Neuronal stem cell (in vitro differentiated cells): ENCODE measurements around the gene REN.

Experiments
- DNase-seq: peaks from one replicate; pipeline ENCODE4 v3.0.0-alpha.2; 2013; ENCODE audit warnings: low spot score
- H2AFZ ChIP-seq: one replicate; pipeline ENCODE4 v1.6.1; 2013; ENCODE audit warnings: mild to moderate bottlenecking, low read length, inconsistent platforms
- H2AK5ac ChIP-seq: 2 replicates; pipeline ENCODE4 v1.6.1; 2013; ENCODE audit warnings: low read depth, mild to moderate bottlenecking, inconsistent platforms, low read length, moderate library complexity, mixed read lengths
- H2BK120ac ChIP-seq: 2 replicates; pipeline ENCODE4 v1.6.1; 2013; ENCODE audit warnings: low read depth, mild to moderate bottlenecking, inconsistent platforms, low read length, moderate library complexity, mixed read lengths
- H2BK12ac ChIP-seq: one replicate; pipeline ENCODE4 v1.6.1; 2013; ENCODE audit warnings: low read length, inconsistent platforms
- H2BK15ac ChIP-seq: 2 replicates; pipeline ENCODE4 v1.6.1; 2013; ENCODE audit warnings: mild to moderate bottlenecking, low read length, inconsistent platforms, mixed read lengths
- H2BK5ac ChIP-seq: one replicate; pipeline ENCODE4 v1.6.1; 2013; ENCODE audit warnings: inconsistent platforms, mild to moderate bottlenecking, low read length, moderate library complexity
- H3K14ac ChIP-seq: one replicate; pipeline ENCODE4 v1.6.1; 2013; ENCODE audit warnings: low read length, inconsistent platforms
- H3K18ac ChIP-seq: 2 replicates; pipeline ENCODE4 v1.6.1; 2013; ENCODE audit warnings: low read length, inconsistent platforms
- H3K23ac ChIP-seq: 2 replicates; pipeline ENCODE4 v1.6.1; 2013; ENCODE audit warnings: low read depth, mild to moderate bottlenecking, mixed read lengths, low read length, inconsistent platforms; ENCODE audit not compliant: poor library complexity
- H3K27ac ChIP-seq: replicated peaks from 3 replicates; pipeline ENCODE4 v1.5.1; 2013; ENCODE audit warnings: low read length, inconsistent platforms
- H3K27me3 ChIP-seq, 3 experiments: 2 replicates each; pipeline ENCODE4 v1.6.1; 2013; ENCODE audit warnings: low read length in 3 of 3, mild to moderate bottlenecking in 2 of 3, inconsistent platforms in 1 of 3, low read depth in 1 of 3, mixed read lengths in 1 of 3, moderate library complexity in 1 of 3; ENCODE audit not compliant: control insufficient read depth in 3 of 3, insufficient read depth in 3 of 3
- H3K36me3 ChIP-seq, 2 donors: replicated peaks in 1 of 2; 2 replicates each; pipeline ENCODE4 v1.6.1; 2013; ENCODE audit warnings: low read length in 2 of 2; ENCODE audit not compliant: control insufficient read depth in 2 of 2, insufficient read depth in 2 of 2
- H3K4ac ChIP-seq: 2 replicates; pipeline ENCODE4 v1.6.1; 2013; ENCODE audit warnings: inconsistent platforms, mild to moderate bottlenecking, low read length, moderate library complexity
- H3K4me1 ChIP-seq, 2 donors: 1 replicate in 1 of 2; 2 replicates in 1 of 2; pipeline ENCODE4 v1.6.1; 2013; ENCODE audit warnings: low read length in 2 of 2, low read depth in 1 of 2; ENCODE audit not compliant: control insufficient read depth in 2 of 2, insufficient read depth in 1 of 2
- H3K4me2 ChIP-seq: one replicate; pipeline ENCODE4 v1.6.1; 2013; ENCODE audit warnings: mild to moderate bottlenecking, low read length, inconsistent platforms; ENCODE audit not compliant: insufficient read depth, poor library complexity, severe bottlenecking
- H3K4me3 ChIP-seq, 2 donors: 2 replicates each; pipeline ENCODE4 v1.5.1; 2013; ENCODE audit warnings: low read length in 2 of 2, mild to moderate bottlenecking in 2 of 2, inconsistent platforms in 1 of 2, moderate library complexity in 1 of 2
- H3K79me1 ChIP-seq: one replicate; pipeline ENCODE4 v1.6.1; 2013; ENCODE audit warnings: low read depth, mild to moderate bottlenecking, inconsistent platforms, low read length, moderate library complexity
- H3K9ac ChIP-seq: one replicate; pipeline ENCODE4 v1.6.1; 2013; ENCODE audit warnings: mild to moderate bottlenecking, low read depth, low read length, inconsistent platforms; ENCODE audit not compliant: poor library complexity
- H3K9me3 ChIP-seq, 2 donors: replicated peaks in 1 of 2; 2 replicates each; pipeline versions ENCODE3 to v1.6.1; 2013; ENCODE audit warnings: low read length in 2 of 2, mild to moderate bottlenecking in 2 of 2, inconsistent platforms in 1 of 2, low read depth in 1 of 2, mixed read lengths in 1 of 2, moderate library complexity in 1 of 2; ENCODE audit not compliant: control insufficient read depth in 2 of 2, insufficient read depth in 1 of 2
- H4K8ac ChIP-seq: one replicate; pipeline ENCODE4 v1.6.1; 2013; ENCODE audit warnings: low read depth, mild to moderate bottlenecking, inconsistent platforms, low read length, moderate library complexity
- H4K91ac ChIP-seq: one replicate; pipeline ENCODE4 v1.6.1; 2013; ENCODE audit warnings: low read length, low read depth, mild to moderate bottlenecking, inconsistent platforms; ENCODE audit not compliant: poor library complexity
- WGBS, 2 donors: extraction: QIAGEN DNeasy Blood & Tissue Kit; methylation state at CpG; one replicate each; pipeline ENCODE4 v1.1.7; 2013; ENCODE audit warnings: missing lambda C conversion rate in 2 of 2, mixed read lengths in 1 of 2; ENCODE audit not compliant: insufficient read length in 2 of 2, insufficient replicate concordance in 1 of 2; ENCODE audit errors: extremely low coverage in 2 of 2; 5-methylcytosine and 5-hydroxymethylcytosine counted together

Gene REN

GRCh38 chr1:204147406-204148383 lies 18.4 kb downstream of the REN start:
- Histone ChIP-seq H2BK120ac (peak overlapping the region; percentile 19), H3K27me3 (peaks cover 0 to 21% (median 0%) of the 10 kb centered on the region in 3 experiments), H4K8ac (no peak overlapping the region), H3K36me3 (no peaks in the 10 kb centered on the region), H2BK5ac (no peak overlapping the region), H2AFZ (peak overlapping the region; percentile 64), H3K18ac (no peak overlapping the region), H2BK12ac (no peak overlapping the region), H2BK15ac (no peak overlapping the region), H2AK5ac (no peak overlapping the region), H3K79me1 (peaks cover 3% of the 10 kb centered on the region), H3K23ac (no peak overlapping the region), H3K4ac (no peak overlapping the region), H4K91ac (no peak overlapping the region), H3K9ac (no peak overlapping the region), H3K4me3 (no peak overlapping the region), H3K27ac (no peak overlapping the region), H3K4me2 (no peak overlapping the region), H3K9me3 (peaks cover 0 to 1% of the 10 kb centered on the region in 2 donors), H3K4me1 (peaks cover 14 to 15% of the 10 kb centered on the region in 2 donors), H3K14ac (no peak overlapping the region)
- DNase-seq = no peak
- no CpG with 5 or more reads among the region's 13 CpGs for WGBS, 2 donors

- Histone ChIP-seq H3K4ac (no peak overlapping the region), H2AK5ac (no peak overlapping the region), H3K18ac (no peak overlapping the region), H3K9me3 (peaks cover 0 to 1% of the 10 kb centered on the region in 2 donors), H3K14ac (no peak overlapping the region), H2BK5ac (no peak overlapping the region), H2BK12ac (no peak overlapping the region), H2BK120ac (peak overlapping the region; percentile 19), H3K4me2 (no peak overlapping the region), H4K91ac (no peak overlapping the region), H3K9ac (peak overlapping the region; percentile 25), H2BK15ac (no peak overlapping the region), H3K23ac (no peak overlapping the region), H4K8ac (no peak overlapping the region), H3K27ac (no peak overlapping the region), H3K36me3 (no peaks in the 10 kb centered on the region), H3K4me1 (peaks cover 10% of the 10 kb centered on the region in 2 donors), H3K79me1 (peaks cover 3% of the 10 kb centered on the region), H3K4me3 (no peak overlapping the region), H3K27me3 (peaks cover 0 to 15% (median 0%) of the 10 kb centered on the region in 3 experiments), H2AFZ (no peak overlapping the region)
- DNase-seq = no peak
- WGBS, 2 donors = no CpG with 5 or more reads among the region's 7 CpGs
These were observed 19.2 kb downstream of the REN start for GRCh38 chr1:204146965-204147364.

- no peak overlapping the region for H2AFZ ChIP-seq
- no peak overlapping the region for H4K8ac ChIP-seq
- peaks cover 0 to 1% of the 10 kb centered on the region in 2 donors for H3K9me3 ChIP-seq
- H4K91ac ChIP-seq = no peak overlapping the region
- peaks cover 10% of the 10 kb centered on the region in 2 donors for H3K4me1 ChIP-seq
- no peak overlapping the region for H3K23ac ChIP-seq
- no peak overlapping the region for H3K18ac ChIP-seq
- no peak overlapping the region for H3K14ac ChIP-seq
- H2BK12ac ChIP-seq = no peak overlapping the region
- no CpG with 5 or more reads among the region's 6 CpGs for WGBS, 2 donors
- H3K79me1 ChIP-seq = no peaks in the 10 kb centered on the region
- H2BK120ac ChIP-seq = no peak overlapping the region
- no peak overlapping the region for H3K4me2 ChIP-seq
- no peak overlapping the region for H2BK5ac ChIP-seq
- H3K27me3 ChIP-seq = peaks cover 0 to 12% (median 0%) of the 10 kb centered on the region in 3 experiments
- no peak overlapping the region for H3K9ac ChIP-seq
- H2AK5ac ChIP-seq = no peak overlapping the region
- DNase-seq = no peak
- no peak overlapping the region for H2BK15ac ChIP-seq
- no peaks in the 10 kb centered on the region for H3K36me3 ChIP-seq
- no peak overlapping the region for H3K4me3 ChIP-seq
- no peak overlapping the region for H3K4ac ChIP-seq
- H3K27ac ChIP-seq = no peak overlapping the region
These were observed 19.8 kb downstream of the REN start for GRCh38 chr1:204146309-204146708.

GRCh38 chr1:204145033-204145504 lies 21.1 kb downstream of the REN start:
- WGBS, 2 donors = no CpG with 5 or more reads among the region's 4 CpGs
- H2BK5ac ChIP-seq = no peak overlapping the region
- no peak for DNase-seq
- no peak overlapping the region for H2AK5ac ChIP-seq
- no peak overlapping the region for H3K23ac ChIP-seq
- no peak overlapping the region for H3K4ac ChIP-seq
- peaks cover 0 to 6% (median 0%) of the 10 kb centered on the region in 3 experiments for H3K27me3 ChIP-seq
- H4K91ac ChIP-seq = no peak overlapping the region
- no peaks in the 10 kb centered on the region for H3K79me1 ChIP-seq
- H3K9ac ChIP-seq = no peak overlapping the region
- no peak overlapping the region for H2BK120ac ChIP-seq
- H3K4me3 ChIP-seq = no peak overlapping the region
- no peak overlapping the region for H3K14ac ChIP-seq
- H3K36me3 ChIP-seq = no peaks in the 10 kb centered on the region
- H4K8ac ChIP-seq = no peak overlapping the region
- H2AFZ ChIP-seq = no peak overlapping the region
- H2BK12ac ChIP-seq = no peak overlapping the region
- no peak overlapping the region for H3K4me2 ChIP-seq
- H3K4me1 ChIP-seq = peaks cover 6 to 10% of the 10 kb centered on the region in 2 donors
- H3K9me3 ChIP-seq = no peaks in the 10 kb centered on the region
- no peak overlapping the region for H3K18ac ChIP-seq
- H3K27ac ChIP-seq = no peak overlapping the region
- H2BK15ac ChIP-seq = no peak overlapping the region
